HepG2 (cell line): ENCODE results near the gene SLC25A22. TPM values are rescaled to one million over a fixed set of nuclear protein-coding genes. Genes with fewer than 3 reads are reported as not detected.

Source experiments
- ATAC-seq: fragments of 200-7000 bp; cut with Tn5 transposase; 3 replicates; pipeline ENCODE4 v1.9.1; 2020; ENCODE audit warnings: mild to moderate bottlenecking, moderate library complexity
- BruUV-seq: library from RNA; stranded (reverse); fragments of 400-500 nt; replicated peaks from 2 replicates; lab custom pipeline; 2021; lab: Mats Ljungman, UMichigan
- CTCF ChIA-PET: fragments of 300-600 bp; formaldehyde crosslinking; extraction: SDS; loops from one replicate; lab custom pipeline; 2021; ENCODE audit warnings: low total read pairs, inconsistent platforms, low intra/inter-chr PET ratio; lab: Yijun Ruan, JAX
- POLR2A ChIA-PET: fragments of 350-600 bp; sonication (Branson Sonifier 250); formaldehyde crosslinking; loops from one replicate; lab custom pipeline; 2020; ENCODE audit warnings: antibody characterized with exemption, inconsistent platforms; lab: Yijun Ruan, JAX
- DNase-seq: peaks from one replicate; pipeline ENCODE4 v3.0.0-alpha.2; 2015; ENCODE audit warnings: low spot score
- FAIRE-seq: peaks from 3 replicates; lab custom pipeline; 2011; peaks lifted over from hg19 to GRCh38; lab: Jason Lieb, UNC
- H2AFZ ChIP-seq: one replicate; pipeline ENCODE4 v1.6.1; 2011; ENCODE audit warnings: low read length, inconsistent platforms
- H3K27ac ChIP-seq: fragments of 300-600 bp; 3 replicates; pipeline ENCODE4 v1.8.0; 2011; ENCODE audit warnings: mixed run types, mild to moderate bottlenecking, mixed read lengths, low read length, inconsistent platforms; ENCODE audit not compliant: insufficient read depth; ENCODE audit errors: extremely low read length
- H3K27me3 ChIP-seq, 2 experiments: fragments of 200-600 bp in 1 of 2; 2 replicates in 1 of 2; 3 replicates in 1 of 2; pipeline versions ENCODE4 v1.6.0 to v1.8.0; 2011; ENCODE audit warnings: low read length in 2 of 2, mild to moderate bottlenecking in 2 of 2, moderate library complexity in 2 of 2, inconsistent platforms in 1 of 2; ENCODE audit not compliant: insufficient read depth in 2 of 2, control insufficient read depth in 1 of 2
- H3K36me3 ChIP-seq, 2 experiments: fragments of 200-600 bp in 1 of 2; replicated peaks in 1 of 2; 2 replicates in 1 of 2; 3 replicates in 1 of 2; pipeline versions ENCODE4 v1.5.1 to v1.8.0; 2011; ENCODE audit warnings: low read length in 2 of 2, inconsistent platforms in 1 of 2; ENCODE audit not compliant: insufficient read depth in 2 of 2, control insufficient read depth in 1 of 2
- H3K4me1 ChIP-seq: 2 replicates; pipeline ENCODE4 v1.5.1; 2012; ENCODE audit warnings: low read length, inconsistent platforms; ENCODE audit not compliant: insufficient read depth
- H3K4me2 ChIP-seq: 2 replicates; pipeline ENCODE4 v1.6.0; 2011; ENCODE audit warnings: low read depth, low read length, inconsistent platforms
- H3K4me3 ChIP-seq, 3 experiments: fragments of 200-600 bp in 1 of 3; sonication (generic), shearing (Covaris generic) in 1 of 3; replicated peaks in 1 of 3; 2 replicates each; pipeline ENCODE4 v1.5.1; 2011 to 2016; ENCODE audit warnings: low read length in 3 of 3, inconsistent platforms in 2 of 3, low read depth in 2 of 3, mild to moderate bottlenecking in 2 of 3, control low read depth in 1 of 3, mixed read lengths in 1 of 3; ENCODE audit not compliant: insufficient read depth in 1 of 3
- H3K79me2 ChIP-seq: one replicate; pipeline ENCODE4 v1.6.1; 2011; ENCODE audit warnings: low read length, inconsistent platforms; ENCODE audit not compliant: insufficient read depth
- H3K9ac ChIP-seq: 2 replicates; pipeline ENCODE4 v1.6.0; 2011; ENCODE audit warnings: mild to moderate bottlenecking, low read depth, low read length, inconsistent platforms; ENCODE audit not compliant: insufficient read depth
- H3K9me3 ChIP-seq: 2 replicates; pipeline ENCODE4 v1.5.1; 2012; ENCODE audit warnings: mild to moderate bottlenecking, low read length
- H4K20me1 ChIP-seq: 2 replicates; pipeline ENCODE4 v1.6.0; 2011; ENCODE audit warnings: inconsistent platforms, mild to moderate bottlenecking, low read length, moderate library complexity; ENCODE audit not compliant: insufficient read depth
- AHR ChIP-seq: IDR thresholded peaks from 2 replicates; pipeline ENCODE4 v1.6.1; 2018; ENCODE audit warnings: missing genetic modification reagents, missing compliant biosample characterization
- CAMTA2 ChIP-seq: sonication (generic); formaldehyde crosslinking; IDR thresholded peaks from 2 replicates; pipeline ENCODE4 v1.4.0; 2020; ENCODE audit warnings: mild to moderate bottlenecking, missing genetic modification reagents, borderline replicate concordance
- ELF3 ChIP-seq: IDR thresholded peaks from 2 replicates; pipeline ENCODE4 v1.6.1; 2016; ENCODE audit warnings: missing genetic modification reagents, missing compliant biosample characterization
- ESRRA ChIP-seq: sonication (generic); formaldehyde crosslinking; IDR thresholded peaks from 2 replicates; pipeline ENCODE4 v1.5.1; 2020; ENCODE audit warnings: mild to moderate bottlenecking, low read depth, missing genetic modification reagents
- HNF4G ChIP-seq, 2 experiments: sonication (generic) in 1 of 2; formaldehyde crosslinking in 1 of 2; IDR thresholded peaks; 2 replicates each; pipeline versions ENCODE4 v1.4.0 to v1.6.1; 2011 to 2020; ENCODE audit warnings: borderline replicate concordance in 2 of 2, low read depth in 2 of 2, mild to moderate bottlenecking in 2 of 2, low read length in 1 of 2, missing genetic modification reagents in 1 of 2, moderate library complexity in 1 of 2
- HNRNPH1 ChIP-seq: fragments of 200-400 bp; formaldehyde crosslinking; optimal IDR thresholded peaks from 2 replicates; pipeline ENCODE3; 2017; ENCODE audit warnings: mild to moderate bottlenecking, low read depth, low read length
- KDM5B ChIP-seq: sonication (generic); formaldehyde crosslinking; IDR thresholded peaks from 2 replicates; pipeline ENCODE4 v1.4.0; 2020; ENCODE audit warnings: missing genetic modification reagents, mild to moderate bottlenecking, borderline replicate concordance
- MTA1 ChIP-seq: sonication (generic); formaldehyde crosslinking; IDR thresholded peaks from 2 replicates; pipeline ENCODE4 v1.4.0; 2020; ENCODE audit warnings: missing genetic modification reagents, mild to moderate bottlenecking, borderline replicate concordance
- PHF5A ChIP-seq: IDR thresholded peaks from one replicate; pipeline ENCODE4 v1.6.1; 2018; ENCODE audit warnings: low read depth, missing genetic modification reagents; ENCODE audit not compliant: unreplicated experiment
- PTBP1 ChIP-seq: fragments of 200-400 bp; formaldehyde crosslinking; IDR thresholded peaks from 2 replicates; pipeline ENCODE4 v1.6.1; 2018; ENCODE audit warnings: low read length, low read depth; ENCODE audit not compliant: poor library complexity, severe bottlenecking
- ZNF441 ChIP-seq: sonication (generic); formaldehyde crosslinking; IDR thresholded peaks from 2 replicates; pipeline ENCODE4 v1.7.0; 2021; ENCODE audit warnings: missing genetic modification reagents, borderline replicate concordance
- ZNF589 ChIP-seq: sonication (generic); formaldehyde crosslinking; conservative IDR thresholded peaks from 2 replicates; pipeline ENCODE4 v1.8.0; 2022; ENCODE audit warnings: mild to moderate bottlenecking, moderate library complexity, missing genetic modification reagents
- ZNF629 ChIP-seq: sonication (generic); formaldehyde crosslinking; conservative IDR thresholded peaks from 2 replicates; pipeline ENCODE4 v1.5.0; 2020; ENCODE audit warnings: missing genetic modification reagents
- ZNF776 ChIP-seq: sonication (generic); formaldehyde crosslinking; IDR thresholded peaks from 2 replicates; pipeline ENCODE4 v1.4.0; 2020; ENCODE audit warnings: mild to moderate bottlenecking, missing genetic modification reagents
- WGBS: methylation state at CpG from one replicate; pipeline ENCODE4 v1.1.6; 2017; ENCODE audit warnings: low lambda C conversion rate; 5-methylcytosine and 5-hydroxymethylcytosine counted together
- in situ Hi-C: cut with HindIII; loops from 2 replicates; pipeline ENCODE4 v1.10.0; 2017; ENCODE audit warnings: low pct_unique_long_range_greater_than_20kb; ENCODE audit not compliant: extremely low pct_ligation_motif_present
- intact Hi-C: fragments of 100-400 bp; cut with micrococcal nuclease; formaldehyde crosslinking; loops from one replicate; pipeline ENCODE4 v1.10.0; 2022; ENCODE audit not compliant: unreplicated experiment
- polyA plus RNA-seq, 8 experiments: library from polyadenylated mRNA; depleted of rRNA in 3 of 8; stranded (reverse) in 7 of 8; unstranded in 1 of 8; fragments of >200 nt; fragmentation: Illumina TruSeq in 4 of 8; extraction: Trizol in 4 of 8; gene quantifications; 2 replicates each; pipeline versions ENCODE4 v1.2.1 to v1.2.3, GENCODE V29; 2011 to 2016; ENCODE audit warnings: low read depth in 4 of 8, missing spikeins in 1 of 8, mixed read lengths in 1 of 8; ENCODE audit not compliant: insufficient read depth in 1 of 8
- total RNA-seq, 5 experiments: library from RNA; depleted of rRNA; stranded (reverse); fragments of >200 nt; fragmentation: Illumina TruSeq; extraction: Trizol; gene quantifications; 2 replicates each; pipeline ENCODE4 v1.2.3, GENCODE V29; 2016; ENCODE audit warnings: low read depth in 1 of 5
- TF ChIP-seq, protein P1 (sequence below): sonication (generic); formaldehyde crosslinking; IDR thresholded peaks from 2 replicates; pipeline ENCODE4 v1.5.0; 2020; ENCODE audit warnings: missing genetic modification reagents
- TF ChIP-seq, protein P2 (sequence below): sonication (generic); formaldehyde crosslinking; IDR thresholded peaks from 2 replicates; pipeline ENCODE4 v1.4.0; 2020; ENCODE audit warnings: missing genetic modification reagents, borderline replicate concordance
- TF ChIP-seq, protein P3 (sequence below): sonication (generic); formaldehyde crosslinking; IDR thresholded peaks from 2 replicates; pipeline ENCODE4 v1.5.0; 2020; ENCODE audit warnings: mild to moderate bottlenecking, missing genetic modification reagents, moderate library complexity
- TF ChIP-seq, protein P4 (sequence below): sonication (generic); formaldehyde crosslinking; IDR thresholded peaks from 2 replicates; pipeline ENCODE4 v1.4.0; 2020; ENCODE audit warnings: missing genetic modification reagents

SLC25A22 gene
- total and polyA plus RNA-seq, 2 of the 13 experiments (the other 11 are each of a cell fraction or from before 2014, with no cell fraction given): 12.4 to 19.2 TPM

DNA sequence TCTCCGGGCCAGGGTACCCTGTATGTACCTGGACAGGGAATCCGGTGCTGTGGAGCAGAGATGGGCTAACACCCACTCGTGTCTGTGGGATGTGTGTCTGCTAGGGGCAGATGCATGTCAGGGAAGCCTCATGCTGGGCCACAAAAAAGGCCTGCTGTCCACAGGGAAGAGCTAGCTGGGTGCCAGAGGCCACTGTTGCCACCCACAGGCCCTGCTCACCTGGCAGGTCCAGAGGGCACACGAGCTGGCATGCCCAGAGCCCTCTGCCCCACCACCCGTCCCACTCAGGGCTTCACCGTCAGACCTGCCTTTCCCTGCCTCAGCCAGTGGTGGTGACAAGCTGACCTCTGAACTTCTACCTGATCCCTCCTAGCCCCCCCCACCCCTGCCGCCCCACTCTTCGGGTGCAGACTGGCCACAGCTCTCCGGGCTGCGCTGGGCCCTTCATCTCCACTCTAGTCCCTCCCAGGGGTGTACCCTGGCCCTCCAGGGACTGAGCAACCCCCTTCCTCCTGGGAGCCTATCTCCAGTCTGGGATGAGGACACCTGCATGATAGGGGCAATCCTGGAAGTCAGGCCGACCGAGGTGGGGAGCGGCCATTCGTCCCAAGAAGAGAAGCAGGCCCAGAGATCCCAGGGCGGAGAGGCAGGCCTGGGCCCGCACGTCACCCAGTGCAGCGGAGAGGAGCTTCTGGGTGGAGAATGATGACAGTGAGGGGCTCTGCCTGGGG lies 1.4 kb downstream of the SLC25A22 start:
- ATAC-seq (peak; percentile 30), DNase-seq (peak; percentile 30), FAIRE-seq (no peak)
- peak overlapping the region; percentile 80 for H3K27ac ChIP-seq
- WGBS: 0% methylated on average over 8 of the region's 18 CpGs
- H2AFZ ChIP-seq: no peak overlapping the region
- no peaks in the 10 kb centered on the region; a peak in 1 of 5 replicates for H3K27me3 ChIP-seq
- CTCF ChIA-PET: no interaction called here
- peaks cover 4% of the 10 kb centered on the region for H3K79me2 ChIP-seq
- no TSS peak for BruUV-seq
- H3K4me1 ChIP-seq: no peaks in the 10 kb centered on the region
- POLR2A ChIA-PET: interaction anchor here (0.6 to 5.3 kb wide), 17 partner anchors 9 to 261 kb away, joined by 3 to 44 read pairs (median 4); partner anchors contain the start of genes DEAF1, GATD1, PHRF1 and PIDD1
- H3K36me3 ChIP-seq: peaks cover 1 to 4% of the 10 kb centered on the region in 2 experiments; a peak in 1 of 5 replicates
- H3K9me3 ChIP-seq: no peaks in the 10 kb centered on the region
- intact Hi-C loops (no loop called here), in situ Hi-C loops (no loop called here)
- H3K9ac ChIP-seq: peak overlapping the region; percentile 82
- peak overlapping the region; percentile 70 to 97 (median 94) for H3K4me3 ChIP-seq
- peak overlapping the region; percentile 100 for H3K4me2 ChIP-seq
- no peaks in the 10 kb centered on the region for H4K20me1 ChIP-seq
- TF ChIP-seq ZNF589 (CRISPR knock-in tag): no peak
- TF ChIP-seq ZNF441: no peak
- TF ChIP-seq PTBP1: peak; percentile 32
- peak; percentile 33; the same call in 1 of the 2 replicates for TF ChIP-seq ESRRA (CRISPR knock-in tag)
- TF ChIP-seq, protein P1, sequence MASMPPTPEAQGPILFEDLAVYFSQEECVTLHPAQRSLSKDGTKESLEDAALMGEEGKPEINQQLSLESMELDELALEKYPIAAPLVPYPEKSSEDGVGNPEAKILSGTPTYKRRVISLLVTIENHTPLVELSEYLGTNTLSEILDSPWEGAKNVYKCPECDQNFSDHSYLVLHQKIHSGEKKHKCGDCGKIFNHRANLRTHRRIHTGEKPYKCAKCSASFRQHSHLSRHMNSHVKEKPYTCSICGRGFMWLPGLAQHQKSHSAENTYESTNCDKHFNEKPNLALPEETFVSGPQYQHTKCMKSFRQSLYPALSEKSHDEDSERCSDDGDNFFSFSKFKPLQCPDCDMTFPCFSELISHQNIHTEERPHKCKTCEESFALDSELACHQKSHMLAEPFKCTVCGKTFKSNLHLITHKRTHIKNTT: no peak
- 0 out of 2 replicates have a peak, but pooled peaks have one; percentile 46 for TF ChIP-seq ZNF776 (CRISPR knock-in tag)
- no peak for TF ChIP-seq ELF3 (CRISPR knock-in tag)
- TF ChIP-seq AHR: no peak
- no peak for TF ChIP-seq HNRNPH1
- 0 out of 2 replicates have a peak, but pooled peaks have one; percentile 24 for TF ChIP-seq CAMTA2
- TF ChIP-seq KDM5B (CRISPR knock-in tag): 0 out of 2 replicates have a peak, but pooled peaks have one; percentile 60
- TF ChIP-seq, protein P2, sequence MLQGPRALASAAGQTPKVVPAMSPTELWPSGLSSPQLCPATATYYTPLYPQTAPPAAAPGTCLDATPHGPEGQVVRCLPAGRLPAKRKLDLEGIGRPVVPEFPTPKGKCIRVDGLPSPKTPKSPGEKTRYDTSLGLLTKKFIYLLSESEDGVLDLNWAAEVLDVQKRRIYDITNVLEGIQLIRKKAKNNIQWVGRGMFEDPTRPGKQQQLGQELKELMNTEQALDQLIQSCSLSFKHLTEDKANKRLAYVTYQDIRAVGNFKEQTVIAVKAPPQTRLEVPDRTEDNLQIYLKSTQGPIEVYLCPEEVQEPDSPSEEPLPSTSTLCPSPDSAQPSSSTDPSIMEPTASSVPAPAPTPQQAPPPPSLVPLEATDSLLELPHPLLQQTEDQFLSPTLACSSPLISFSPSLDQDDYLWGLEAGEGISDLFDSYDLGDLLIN (CRISPR knock-in tag): no peak
- no peak for TF ChIP-seq ZNF629 (CRISPR knock-in tag)
- TF ChIP-seq, protein P3, sequence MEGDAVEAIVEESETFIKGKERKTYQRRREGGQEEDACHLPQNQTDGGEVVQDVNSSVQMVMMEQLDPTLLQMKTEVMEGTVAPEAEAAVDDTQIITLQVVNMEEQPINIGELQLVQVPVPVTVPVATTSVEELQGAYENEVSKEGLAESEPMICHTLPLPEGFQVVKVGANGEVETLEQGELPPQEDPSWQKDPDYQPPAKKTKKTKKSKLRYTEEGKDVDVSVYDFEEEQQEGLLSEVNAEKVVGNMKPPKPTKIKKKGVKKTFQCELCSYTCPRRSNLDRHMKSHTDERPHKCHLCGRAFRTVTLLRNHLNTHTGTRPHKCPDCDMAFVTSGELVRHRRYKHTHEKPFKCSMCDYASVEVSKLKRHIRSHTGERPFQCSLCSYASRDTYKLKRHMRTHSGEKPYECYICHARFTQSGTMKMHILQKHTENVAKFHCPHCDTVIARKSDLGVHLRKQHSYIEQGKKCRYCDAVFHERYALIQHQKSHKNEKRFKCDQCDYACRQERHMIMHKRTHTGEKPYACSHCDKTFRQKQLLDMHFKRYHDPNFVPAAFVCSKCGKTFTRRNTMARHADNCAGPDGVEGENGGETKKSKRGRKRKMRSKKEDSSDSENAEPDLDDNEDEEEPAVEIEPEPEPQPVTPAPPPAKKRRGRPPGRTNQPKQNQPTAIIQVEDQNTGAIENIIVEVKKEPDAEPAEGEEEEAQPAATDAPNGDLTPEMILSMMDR (CRISPR knock-in tag): peak; percentile 4; the same call in 1 of the 2 replicates
- no peak for TF ChIP-seq PHF5A (CRISPR knock-in tag)
- peak; percentile 31 for TF ChIP-seq MTA1 (CRISPR knock-in tag)
- peak; percentile 13; the same call in 1 of the 2 replicates for TF ChIP-seq HNF4G (IDR thresholded peaks at IDR 0.05; ENCODE audit: borderline replicate concordance, low read depth, low read length)
- TF ChIP-seq HNF4G (CRISPR knock-in tag; IDR thresholded peaks at IDR 0.05; ENCODE audit: borderline replicate concordance, low read depth): no peak
- TF ChIP-seq, protein P4, sequence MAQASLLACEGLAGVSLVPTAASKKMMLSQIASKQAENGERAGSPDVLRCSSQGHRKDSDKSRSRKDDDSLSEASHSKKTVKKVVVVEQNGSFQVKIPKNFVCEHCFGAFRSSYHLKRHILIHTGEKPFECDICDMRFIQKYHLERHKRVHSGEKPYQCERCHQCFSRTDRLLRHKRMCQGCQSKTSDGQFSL (CRISPR knock-in tag): peak; percentile 83
